SU-DHL-6 (cell line): ENCODE results near the gene CNTN5.

ENCODE experiments used
- EZH2phosphoT487 ChIP-seq: fragments of 200-600 bp; sonication (generic), shearing (Covaris generic); conservative IDR thresholded peaks from 2 replicates; pipeline ENCODE4 v1.6.1; 2018; ENCODE audit warnings: mild to moderate bottlenecking, antibody characterized with exemption, low read length, moderate library complexity, mixed read lengths
- TF ChIP-seq, protein P1 (sequence below): fragments of 200-600 bp; sonication (generic); IDR thresholded peaks from one replicate; pipeline ENCODE4 v1.5.1; 2017; ENCODE audit warnings: antibody characterized with exemption, mild to moderate bottlenecking, low read length, moderate library complexity; ENCODE audit not compliant: insufficient read depth, poor library complexity, severe bottlenecking

DNA sequence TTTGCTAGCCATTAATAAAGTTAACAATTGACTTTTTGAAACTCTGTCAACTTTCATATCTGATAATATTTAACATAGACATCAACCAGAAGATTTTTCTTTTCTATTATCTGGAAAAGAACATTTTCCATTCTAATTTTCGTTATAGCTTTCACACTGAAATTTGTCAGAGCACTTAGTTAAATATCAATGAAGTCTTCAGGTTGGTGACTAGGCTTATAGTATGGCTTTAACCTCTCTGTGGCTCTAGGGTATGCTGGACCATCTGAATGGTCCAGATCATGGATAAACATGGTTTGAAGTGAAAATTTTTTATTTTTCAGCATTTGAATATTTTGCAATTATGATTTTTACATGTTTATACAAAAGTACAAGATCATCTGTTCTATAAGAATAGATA lies 548.1 kb downstream of the CNTN5 start:
- TF ChIP-seq, protein P1, sequence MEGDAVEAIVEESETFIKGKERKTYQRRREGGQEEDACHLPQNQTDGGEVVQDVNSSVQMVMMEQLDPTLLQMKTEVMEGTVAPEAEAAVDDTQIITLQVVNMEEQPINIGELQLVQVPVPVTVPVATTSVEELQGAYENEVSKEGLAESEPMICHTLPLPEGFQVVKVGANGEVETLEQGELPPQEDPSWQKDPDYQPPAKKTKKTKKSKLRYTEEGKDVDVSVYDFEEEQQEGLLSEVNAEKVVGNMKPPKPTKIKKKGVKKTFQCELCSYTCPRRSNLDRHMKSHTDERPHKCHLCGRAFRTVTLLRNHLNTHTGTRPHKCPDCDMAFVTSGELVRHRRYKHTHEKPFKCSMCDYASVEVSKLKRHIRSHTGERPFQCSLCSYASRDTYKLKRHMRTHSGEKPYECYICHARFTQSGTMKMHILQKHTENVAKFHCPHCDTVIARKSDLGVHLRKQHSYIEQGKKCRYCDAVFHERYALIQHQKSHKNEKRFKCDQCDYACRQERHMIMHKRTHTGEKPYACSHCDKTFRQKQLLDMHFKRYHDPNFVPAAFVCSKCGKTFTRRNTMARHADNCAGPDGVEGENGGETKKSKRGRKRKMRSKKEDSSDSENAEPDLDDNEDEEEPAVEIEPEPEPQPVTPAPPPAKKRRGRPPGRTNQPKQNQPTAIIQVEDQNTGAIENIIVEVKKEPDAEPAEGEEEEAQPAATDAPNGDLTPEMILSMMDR: no peak
- no peak for TF ChIP-seq EZH2phosphoT487
